ENCODE measurements around the gene LRRC43. TPM values are rescaled to one million over a fixed set of nuclear protein-coding genes. Genes with fewer than 3 reads are reported as not detected.

Gene LRRC43
- total RNA-seq, 1 experiment from 2014 or later = 0.22 TPM

- TF ChIP-seq KAT7 (CRISPR knock-in tag; IDR thresholded peaks at IDR 0.05; ENCODE audit: borderline replicate concordance) (no peak), ATF2 (CRISPR knock-in tag; IDR thresholded peaks at IDR 0.05; ENCODE audit: borderline replicate concordance, low read depth) (no peak), ESRRA (CRISPR knock-in tag; IDR thresholded peaks at IDR 0.05; ENCODE audit: borderline replicate concordance) (no peak), PRDM15 (CRISPR knock-in tag; IDR thresholded peaks at IDR 0.05) (no peak), SOX15 (CRISPR knock-in tag; IDR thresholded peaks at IDR 0.05) (no peak), ZNF416 (CRISPR knock-in tag; IDR thresholded peaks at IDR 0.05) (no peak), CTCF (IDR thresholded peaks at IDR 0.05) (no peak), ERG (CRISPR knock-in tag; IDR thresholded peaks at IDR 0.05) (no peak), ZBTB43 (CRISPR knock-in tag; IDR thresholded peaks at IDR 0.05) (no peak), NFE2L1 (CRISPR knock-in tag; IDR thresholded peaks at IDR 0.05) (no peak), PREB (CRISPR knock-in tag; IDR thresholded peaks at IDR 0.05; ENCODE audit: borderline replicate concordance) (no peak), NR1H2 (CRISPR knock-in tag; IDR thresholded peaks at IDR 0.05) (no peak), ETV6 (CRISPR knock-in tag; IDR thresholded peaks at IDR 0.05) (no peak), PRRX2 (CRISPR knock-in tag; IDR thresholded peaks at IDR 0.05) (no peak), GTF2I (CRISPR knock-in tag; conservative IDR thresholded peaks at IDR 0.05) (no peak)
- TF ChIP-seq, protein P1, sequence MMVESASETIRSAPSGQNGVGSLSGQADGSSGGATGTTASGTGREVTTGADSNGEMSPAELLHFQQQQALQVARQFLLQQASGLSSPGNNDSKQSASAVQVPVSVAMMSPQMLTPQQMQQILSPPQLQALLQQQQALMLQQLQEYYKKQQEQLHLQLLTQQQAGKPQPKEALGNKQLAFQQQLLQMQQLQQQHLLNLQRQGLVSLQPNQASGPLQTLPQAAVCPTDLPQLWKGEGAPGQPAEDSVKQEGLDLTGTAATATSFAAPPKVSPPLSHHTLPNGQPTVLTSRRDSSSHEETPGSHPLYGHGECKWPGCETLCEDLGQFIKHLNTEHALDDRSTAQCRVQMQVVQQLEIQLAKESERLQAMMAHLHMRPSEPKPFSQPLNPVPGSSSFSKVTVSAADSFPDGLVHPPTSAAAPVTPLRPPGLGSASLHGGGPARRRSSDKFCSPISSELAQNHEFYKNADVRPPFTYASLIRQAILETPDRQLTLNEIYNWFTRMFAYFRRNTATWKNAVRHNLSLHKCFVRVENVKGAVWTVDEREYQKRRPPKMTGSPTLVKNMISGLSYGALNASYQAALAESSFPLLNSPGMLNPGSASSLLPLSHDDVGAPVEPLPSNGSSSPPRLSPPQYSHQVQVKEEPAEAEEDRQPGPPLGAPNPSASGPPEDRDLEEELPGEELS (CRISPR knock-in tag; IDR thresholded peaks at IDR 0.05) = no peak
- TF ChIP-seq, protein P2, sequence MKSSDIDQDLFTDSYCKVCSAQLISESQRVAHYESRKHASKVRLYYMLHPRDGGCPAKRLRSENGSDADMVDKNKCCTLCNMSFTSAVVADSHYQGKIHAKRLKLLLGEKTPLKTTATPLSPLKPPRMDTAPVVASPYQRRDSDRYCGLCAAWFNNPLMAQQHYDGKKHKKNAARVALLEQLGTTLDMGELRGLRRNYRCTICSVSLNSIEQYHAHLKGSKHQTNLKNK (CRISPR knock-in tag; IDR thresholded peaks at IDR 0.05) = no peak
- TF ChIP-seq, protein P3, sequence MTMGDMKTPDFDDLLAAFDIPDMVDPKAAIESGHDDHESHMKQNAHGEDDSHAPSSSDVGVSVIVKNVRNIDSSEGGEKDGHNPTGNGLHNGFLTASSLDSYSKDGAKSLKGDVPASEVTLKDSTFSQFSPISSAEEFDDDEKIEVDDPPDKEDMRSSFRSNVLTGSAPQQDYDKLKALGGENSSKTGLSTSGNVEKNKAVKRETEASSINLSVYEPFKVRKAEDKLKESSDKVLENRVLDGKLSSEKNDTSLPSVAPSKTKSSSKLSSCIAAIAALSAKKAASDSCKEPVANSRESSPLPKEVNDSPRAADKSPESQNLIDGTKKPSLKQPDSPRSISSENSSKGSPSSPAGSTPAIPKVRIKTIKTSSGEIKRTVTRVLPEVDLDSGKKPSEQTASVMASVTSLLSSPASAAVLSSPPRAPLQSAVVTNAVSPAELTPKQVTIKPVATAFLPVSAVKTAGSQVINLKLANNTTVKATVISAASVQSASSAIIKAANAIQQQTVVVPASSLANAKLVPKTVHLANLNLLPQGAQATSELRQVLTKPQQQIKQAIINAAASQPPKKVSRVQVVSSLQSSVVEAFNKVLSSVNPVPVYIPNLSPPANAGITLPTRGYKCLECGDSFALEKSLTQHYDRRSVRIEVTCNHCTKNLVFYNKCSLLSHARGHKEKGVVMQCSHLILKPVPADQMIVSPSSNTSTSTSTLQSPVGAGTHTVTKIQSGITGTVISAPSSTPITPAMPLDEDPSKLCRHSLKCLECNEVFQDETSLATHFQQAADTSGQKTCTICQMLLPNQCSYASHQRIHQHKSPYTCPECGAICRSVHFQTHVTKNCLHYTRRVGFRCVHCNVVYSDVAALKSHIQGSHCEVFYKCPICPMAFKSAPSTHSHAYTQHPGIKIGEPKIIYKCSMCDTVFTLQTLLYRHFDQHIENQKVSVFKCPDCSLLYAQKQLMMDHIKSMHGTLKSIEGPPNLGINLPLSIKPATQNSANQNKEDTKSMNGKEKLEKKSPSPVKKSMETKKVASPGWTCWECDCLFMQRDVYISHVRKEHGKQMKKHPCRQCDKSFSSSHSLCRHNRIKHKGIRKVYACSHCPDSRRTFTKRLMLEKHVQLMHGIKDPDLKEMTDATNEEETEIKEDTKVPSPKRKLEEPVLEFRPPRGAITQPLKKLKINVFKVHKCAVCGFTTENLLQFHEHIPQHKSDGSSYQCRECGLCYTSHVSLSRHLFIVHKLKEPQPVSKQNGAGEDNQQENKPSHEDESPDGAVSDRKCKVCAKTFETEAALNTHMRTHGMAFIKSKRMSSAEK (CRISPR knock-in tag; IDR thresholded peaks at IDR 0.05; ENCODE audit: borderline replicate concordance) = no peak
- POLR2A ChIA-PET = interaction anchor here (0.6 kb wide), 1 partner anchor 11 kb away, joined by 3 read pairs; no protein-coding TSS in a partner anchor
- peaks cover 30% of the 10 kb centered on the region for H3K36me3 Mint-ChIP-seq
- H3K4me3 Mint-ChIP-seq = no peak overlapping the region
- H3K9me3 Mint-ChIP-seq = no peaks in the 10 kb centered on the region
- peaks cover 37% of the 10 kb centered on the region for H3K27me3 Mint-ChIP-seq (ENCODE audit: low read depth)
- ATAC-seq (no peak), DNase-seq (ENCODE audit: low spot score) (no peak)
- CTCF ChIA-PET = no interaction called here
- H3K4me1 Mint-ChIP-seq = peaks cover 24% of the 10 kb centered on the region
- no peak overlapping the region for H3K27ac Mint-ChIP-seq
Measured at GRCh38 chr12:122206976-122207375, 24.1 kb downstream of the LRRC43 start.
